RCC 7860 (cell line): ENCODE results near the gene ST7.

Experiments
- DNase-seq: peaks from one replicate; pipeline ENCODE4 v3.0.0-alpha.2; 2015; ENCODE audit warnings: low spot score
- FAIRE-seq: peaks from 2 replicates; lab custom pipeline; 2012; peaks lifted over from hg19 to GRCh38; lab: Jason Lieb, UNC

ST7 gene

DNA sequence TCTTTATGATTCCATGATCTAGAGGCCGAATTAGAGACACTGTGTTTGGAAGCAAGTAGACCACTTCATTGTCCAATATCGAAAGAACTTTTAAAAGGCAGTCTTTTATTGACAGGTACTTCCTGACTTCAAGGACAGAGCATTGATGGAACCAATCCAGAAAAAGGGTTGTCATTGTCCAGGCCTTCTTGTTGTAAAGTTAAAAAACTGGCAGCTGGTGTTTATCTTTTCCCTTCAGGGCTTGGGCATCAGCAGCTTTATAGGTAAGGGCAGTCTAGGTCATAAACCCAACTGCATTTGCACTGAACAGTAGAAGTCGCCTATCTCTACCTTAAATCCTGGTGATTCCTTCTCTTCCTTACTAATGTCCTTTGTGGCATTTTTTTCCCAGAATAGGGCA, 95.6 kb downstream of the ST7 start:
- FAIRE-seq (no peak), DNase-seq (no peak)

DNA sequence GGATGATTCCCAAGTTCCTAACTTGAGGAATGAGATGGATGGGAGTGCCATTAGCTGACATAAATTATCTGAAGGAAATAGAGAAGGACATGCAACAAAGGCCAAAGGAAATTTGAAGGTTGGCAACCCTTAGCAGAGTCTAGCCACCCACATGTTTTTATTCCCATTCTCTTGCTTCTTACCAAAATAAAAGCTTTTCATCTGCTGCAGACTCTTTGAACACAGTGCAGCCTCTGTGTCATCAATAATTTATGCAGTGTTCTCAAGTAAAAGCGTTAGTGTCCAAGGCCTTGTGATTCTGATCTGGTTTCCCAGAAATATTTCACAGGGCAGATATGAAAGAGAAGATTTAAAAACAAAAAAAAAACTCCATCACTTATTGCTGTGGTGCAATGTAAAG, 98.5 kb downstream of the ST7 start:
- no peak for DNase-seq

DNA sequence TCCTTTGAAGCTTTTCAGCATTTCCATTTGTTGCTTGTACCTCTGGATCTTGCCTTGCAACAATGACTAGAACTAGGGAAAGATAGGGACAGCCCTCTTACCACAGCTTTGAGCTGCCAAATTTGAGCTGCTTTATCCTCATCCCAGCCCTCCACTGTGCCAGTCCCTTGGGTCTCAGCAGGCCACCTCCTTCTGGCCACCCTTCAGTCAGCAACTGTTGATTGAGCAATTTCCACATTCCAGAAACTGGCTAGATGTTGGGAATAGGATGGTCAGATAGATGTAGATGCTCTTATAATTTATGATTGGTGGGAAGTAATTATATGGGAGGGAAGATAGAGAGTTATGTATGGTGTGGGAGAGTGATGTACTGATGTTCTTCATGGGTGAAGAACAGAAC, 100.1 kb downstream of the ST7 start:
- no peak for FAIRE-seq

More for the DNA sequence above, 98.5 kb downstream of the ST7 start:
- no peak for FAIRE-seq

DNA sequence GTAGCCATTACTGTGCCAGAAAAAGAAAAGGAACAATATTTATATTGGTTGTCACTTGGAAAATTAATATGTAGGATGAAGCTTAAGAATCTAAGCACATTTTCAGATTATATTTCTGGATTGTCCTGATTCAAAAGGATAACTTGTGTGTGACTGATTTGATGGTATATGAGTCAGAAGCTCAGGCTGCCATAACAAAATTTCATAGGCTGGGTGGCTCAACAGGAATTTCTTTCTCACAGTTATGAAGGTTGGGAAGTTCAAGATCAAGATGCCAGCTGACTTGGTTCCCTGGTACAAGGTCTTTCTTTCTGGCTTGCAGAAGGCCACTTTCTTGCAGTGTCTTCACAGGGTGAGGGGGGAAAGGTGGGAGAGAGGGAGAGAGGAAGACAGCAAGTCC, 108.5 kb downstream of the ST7 start:
- FAIRE-seq: peak; percentile 52
- DNase-seq: peak; percentile 24

More for the DNA sequence above, 100.1 kb downstream of the ST7 start:
- DNase-seq: no peak

DNA sequence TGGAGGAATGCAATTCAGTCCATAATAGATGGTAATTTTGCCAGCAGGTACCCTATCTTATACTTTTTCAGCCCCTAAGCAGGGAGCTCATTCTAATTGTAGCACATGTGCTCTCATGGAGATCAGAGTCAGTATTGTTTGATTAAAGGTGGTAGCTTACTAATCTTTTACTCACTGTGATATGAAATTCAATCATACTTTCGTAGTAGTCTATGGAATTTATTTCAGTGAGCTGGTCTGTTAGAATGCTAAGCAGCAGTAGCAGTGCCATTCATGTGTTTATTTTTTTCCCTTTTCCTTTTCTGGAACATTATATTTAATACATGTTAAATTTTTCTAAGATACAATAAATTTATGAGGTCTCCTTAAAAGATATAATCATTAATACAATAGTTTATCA, 109.0 kb downstream of the ST7 start:
- DNase-seq: no peak
- FAIRE-seq: no peak

DNA sequence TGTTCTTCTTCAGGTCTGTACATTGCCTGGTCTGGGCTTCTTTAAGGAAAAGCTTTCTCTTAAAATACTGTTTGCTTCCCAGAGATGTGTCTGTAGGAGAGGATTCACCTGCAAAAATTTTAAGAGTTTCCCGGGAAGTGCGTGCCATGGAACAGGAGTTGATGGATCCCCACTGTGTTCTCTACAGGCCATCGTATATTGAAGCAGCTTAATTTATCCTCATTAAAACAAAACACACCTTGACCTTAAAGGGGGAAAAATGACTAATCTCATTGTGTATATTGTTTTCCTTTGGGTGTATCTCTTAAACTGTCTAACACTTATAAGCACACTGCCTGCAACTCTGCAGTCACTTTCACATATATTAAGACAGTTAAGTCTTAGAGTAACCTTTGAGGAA, 111.4 kb downstream of the ST7 start:
- no peak for FAIRE-seq

DNA sequence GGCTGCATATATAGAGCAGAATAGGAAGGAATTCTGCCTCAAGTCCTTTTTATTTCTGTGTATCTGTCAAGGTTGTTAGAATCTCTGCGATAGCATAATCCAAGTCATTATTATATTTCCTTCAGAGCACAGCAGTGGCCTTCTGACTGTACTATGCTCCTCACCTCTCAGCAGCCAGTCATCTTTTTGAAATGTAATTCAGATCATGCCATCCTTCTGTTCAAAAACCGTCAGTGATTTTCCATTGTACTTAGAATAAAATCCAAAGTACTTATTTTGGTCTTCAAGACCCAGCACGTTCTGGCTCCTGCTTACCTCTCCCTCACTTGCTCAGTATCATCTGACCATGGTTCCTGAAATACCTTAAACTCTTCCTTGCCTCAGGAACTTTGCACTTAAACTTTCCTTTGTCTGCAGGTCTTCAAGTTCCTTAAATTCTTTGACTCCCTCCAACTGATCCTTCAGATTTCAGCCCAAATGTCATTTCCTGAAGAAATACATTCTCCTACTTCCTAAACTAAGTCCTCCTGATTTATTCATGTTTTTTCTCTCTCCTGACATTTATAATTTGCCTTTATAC, 112.4 kb downstream of the ST7 start:
- FAIRE-seq (no peak), DNase-seq (no peak)

More for the DNA sequence above, 111.4 kb downstream of the ST7 start:
- no peak for DNase-seq

DNA sequence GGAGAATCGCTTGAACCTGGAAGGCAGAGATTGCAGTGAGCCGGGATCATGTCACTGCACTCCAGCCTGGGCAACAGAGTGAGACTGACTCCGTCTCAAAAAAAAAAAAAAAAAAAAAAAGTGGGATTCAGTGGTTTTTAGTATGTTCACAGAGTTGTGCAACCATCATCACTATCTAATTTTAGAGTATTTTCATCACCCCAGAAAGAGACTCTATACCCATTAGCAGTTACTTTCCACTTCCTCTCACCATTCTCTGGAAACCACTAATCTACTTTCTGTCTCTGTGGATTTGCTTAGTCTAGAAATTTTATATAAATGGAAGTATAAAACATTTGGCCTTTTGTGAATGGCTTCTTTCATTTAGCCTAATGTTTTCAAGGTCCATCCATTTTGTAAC, 113.4 kb downstream of the ST7 start:
- no peak for FAIRE-seq
- no peak for DNase-seq

DNA sequence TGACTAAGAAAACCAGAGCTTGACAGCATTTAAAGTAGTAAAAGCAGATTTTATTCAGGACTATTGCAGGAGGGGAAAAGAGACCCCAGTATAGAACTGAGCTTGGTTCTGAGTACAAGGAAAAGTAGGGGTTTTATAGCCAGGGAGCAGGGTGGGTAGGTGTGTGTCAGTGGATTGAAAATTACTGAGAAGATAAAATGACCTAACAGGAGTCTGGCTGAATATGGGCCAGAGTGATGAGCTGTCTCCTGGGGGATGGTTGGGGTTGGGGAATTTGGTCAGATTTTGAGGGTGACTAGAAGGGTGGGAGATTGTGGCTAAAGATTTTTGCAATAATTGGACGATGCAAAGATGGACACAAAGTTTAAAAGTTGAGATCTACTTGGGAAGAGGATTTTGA, 114.0 kb downstream of the ST7 start:
- FAIRE-seq (no peak), DNase-seq (no peak)

DNA sequence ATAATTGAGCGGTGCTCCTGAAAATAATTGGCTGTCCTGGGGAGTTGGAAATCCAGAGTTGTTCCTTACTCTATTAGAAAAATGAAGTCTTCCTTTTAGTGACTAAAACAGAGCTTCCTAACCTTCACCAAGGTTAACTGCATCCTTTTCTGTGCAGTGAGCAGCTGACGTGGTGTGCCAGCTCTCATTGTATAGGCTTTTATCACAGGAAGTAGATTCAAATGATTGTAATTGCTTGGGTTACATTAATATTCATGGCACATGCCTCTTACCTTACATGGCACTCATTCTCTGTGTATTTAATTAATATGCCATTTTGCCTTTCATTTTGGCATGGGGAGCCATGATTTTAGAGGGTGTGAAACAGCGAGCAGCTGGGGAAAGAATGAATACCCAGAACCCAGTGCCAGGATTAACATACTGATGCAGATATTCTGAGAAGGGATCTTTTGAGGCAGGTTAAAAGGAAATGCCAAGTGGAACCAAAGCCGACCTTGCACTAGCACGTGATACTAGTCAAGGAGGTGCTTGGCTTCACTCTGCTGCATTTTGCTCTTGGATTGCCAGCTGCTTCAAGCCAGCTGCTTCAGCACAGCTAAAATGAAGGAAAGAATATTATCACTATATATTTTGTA, 115.3 kb downstream of the ST7 start:
- no peak for FAIRE-seq
- DNase-seq: no peak

DNA sequence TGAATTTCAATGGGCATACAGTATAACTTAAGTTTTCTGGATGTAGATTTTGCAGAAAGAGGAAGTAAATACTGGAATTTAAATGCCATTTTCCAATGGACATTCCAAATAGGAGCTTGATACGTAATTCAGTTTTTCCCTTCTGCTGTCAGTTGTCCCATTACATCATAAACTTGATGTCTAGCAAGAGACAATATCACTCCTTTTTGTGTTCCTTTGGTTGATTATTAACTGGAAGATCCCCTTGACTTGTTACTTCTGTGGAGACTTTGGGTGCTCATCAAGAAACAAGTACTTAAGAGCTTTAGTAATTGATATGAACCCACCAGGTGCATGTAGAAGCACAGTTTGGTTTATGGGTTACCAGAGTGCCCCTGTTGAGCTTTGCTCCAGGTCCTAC, 116.1 kb downstream of the ST7 start:
- FAIRE-seq (no peak), DNase-seq (no peak)

DNA sequence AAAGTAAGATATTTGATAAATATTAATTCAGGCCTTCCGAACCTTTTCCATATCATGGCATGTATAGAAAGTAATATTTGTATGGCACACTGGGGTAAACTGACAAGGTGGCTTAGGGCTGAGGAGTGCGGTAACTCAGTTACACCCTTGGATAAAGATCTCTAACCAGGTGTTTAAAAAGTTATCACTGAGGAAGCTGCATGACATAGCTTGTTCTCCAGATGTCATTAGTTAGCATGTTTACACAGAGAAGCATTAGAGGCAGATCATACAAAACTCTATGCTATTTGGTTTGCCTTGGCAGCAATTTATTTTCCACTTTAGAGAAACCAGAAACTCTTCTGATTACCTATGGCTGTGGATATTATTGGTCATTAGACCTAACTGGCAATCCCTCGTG, 118.2 kb downstream of the ST7 start:
- FAIRE-seq: no peak
- DNase-seq: no peak

DNA sequence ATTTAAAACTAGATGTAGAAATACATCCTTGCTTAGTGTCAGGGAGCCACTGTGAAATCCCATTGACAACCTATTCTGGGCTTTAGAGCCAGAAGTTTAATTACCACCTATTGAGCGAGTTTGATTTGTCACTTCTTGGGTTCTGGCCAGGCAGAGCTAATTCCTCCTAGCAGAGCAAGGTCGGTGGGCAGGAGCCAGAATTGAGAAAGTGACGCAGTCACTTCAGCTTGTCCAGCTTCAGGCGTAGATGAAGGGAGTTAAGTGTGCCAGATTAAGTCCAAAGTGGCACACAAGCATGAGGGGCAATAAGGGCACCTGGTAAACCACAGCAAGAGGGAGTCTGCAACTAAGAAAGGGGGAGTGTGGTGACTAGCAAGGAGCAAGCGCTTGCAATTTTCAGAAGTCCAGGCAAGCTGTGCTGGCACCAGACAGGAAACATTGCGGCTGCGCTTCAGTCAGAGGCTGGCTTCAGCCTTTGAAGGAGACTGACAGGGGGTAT, 119.4 kb downstream of the ST7 start:
- DNase-seq (no peak), FAIRE-seq (no peak)

DNA sequence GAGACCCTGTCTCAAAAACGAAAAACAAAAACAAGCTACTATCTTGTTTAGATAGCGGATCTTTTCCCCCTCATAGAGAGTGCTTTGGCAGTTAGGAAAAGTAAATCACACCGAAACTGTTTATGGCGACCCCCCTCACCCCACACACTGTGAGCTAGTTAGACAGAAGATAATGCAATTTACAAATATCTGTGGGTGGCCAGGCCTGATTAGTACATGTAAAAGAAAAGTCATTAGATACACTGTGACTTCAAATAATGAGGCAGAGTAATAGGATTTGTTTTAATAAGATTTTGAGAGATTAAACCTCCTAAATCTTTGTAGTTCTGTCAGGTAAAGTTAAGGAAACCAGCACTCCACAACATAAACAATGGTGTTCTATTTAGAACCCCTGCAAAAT, 121.1 kb downstream of the ST7 start:
- no peak for FAIRE-seq
- DNase-seq: no peak

DNA sequence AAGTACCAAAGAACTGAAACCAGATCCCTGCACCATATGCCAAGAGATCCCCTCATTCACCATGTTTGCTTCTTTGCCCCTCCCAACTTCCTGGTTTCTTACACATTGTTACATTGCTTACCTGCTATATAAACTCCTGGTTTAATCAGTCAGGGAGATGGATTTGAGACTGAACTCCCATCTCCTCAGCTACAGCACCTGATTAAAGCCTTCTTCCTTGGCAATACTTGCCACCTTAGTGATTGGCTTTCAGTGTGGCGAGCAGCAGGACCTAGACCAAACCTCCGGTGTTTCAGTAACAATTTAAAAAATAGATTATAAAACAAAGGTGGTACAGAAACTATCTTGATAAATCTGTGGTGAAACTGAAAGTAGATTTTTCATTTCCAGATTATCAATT, 122.6 kb downstream of the ST7 start:
- DNase-seq (no peak), FAIRE-seq (no peak)

DNA sequence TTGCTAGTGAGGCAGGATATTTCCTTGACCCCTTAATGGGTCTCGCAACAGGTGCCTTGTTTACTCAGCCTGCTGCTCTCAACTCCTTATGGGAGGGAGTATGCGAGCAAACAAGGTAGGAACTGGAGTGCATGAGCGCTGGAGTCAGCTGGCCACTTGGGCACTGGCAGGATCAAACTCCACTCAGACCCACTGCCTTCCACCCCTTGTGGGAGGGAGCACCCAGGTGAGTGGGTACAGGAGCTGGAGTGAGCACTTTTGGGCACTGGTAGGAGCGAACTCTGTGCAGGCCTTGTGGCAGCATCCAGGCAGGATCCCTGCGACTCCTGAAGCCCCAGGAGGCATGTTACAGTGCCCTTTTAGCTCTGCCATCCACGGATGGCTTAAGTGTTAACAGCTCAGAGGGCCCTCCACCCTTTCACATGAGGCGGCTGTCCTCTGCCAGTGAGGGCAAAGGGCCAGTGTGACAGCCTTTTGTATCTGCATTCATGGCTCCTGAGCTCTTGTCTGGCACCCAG, 123.2 kb downstream of the ST7 start:
- DNase-seq: no peak

DNA sequence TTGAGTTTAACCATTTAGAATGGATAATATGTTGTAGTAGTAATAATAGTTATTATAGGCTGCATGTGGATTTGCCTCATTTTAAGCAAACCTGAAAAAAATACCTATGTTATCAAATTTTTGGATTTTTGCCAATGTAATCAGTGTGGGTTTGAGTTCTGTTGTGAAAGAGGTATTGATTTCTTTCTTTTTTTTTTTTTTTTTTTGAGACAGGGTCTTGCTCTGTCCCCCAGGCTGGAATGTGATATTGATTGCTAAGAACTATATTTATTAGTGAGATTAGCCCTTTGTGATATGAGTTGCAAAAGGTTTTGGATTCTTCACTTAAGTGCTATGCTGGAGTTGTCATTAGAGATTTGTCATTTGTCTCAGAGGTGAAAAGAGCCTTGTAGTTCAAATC, 124.4 kb downstream of the ST7 start:
- DNase-seq (no peak), FAIRE-seq (no peak)

More for the DNA sequence above, 123.2 kb downstream of the ST7 start:
- FAIRE-seq: no peak

DNA sequence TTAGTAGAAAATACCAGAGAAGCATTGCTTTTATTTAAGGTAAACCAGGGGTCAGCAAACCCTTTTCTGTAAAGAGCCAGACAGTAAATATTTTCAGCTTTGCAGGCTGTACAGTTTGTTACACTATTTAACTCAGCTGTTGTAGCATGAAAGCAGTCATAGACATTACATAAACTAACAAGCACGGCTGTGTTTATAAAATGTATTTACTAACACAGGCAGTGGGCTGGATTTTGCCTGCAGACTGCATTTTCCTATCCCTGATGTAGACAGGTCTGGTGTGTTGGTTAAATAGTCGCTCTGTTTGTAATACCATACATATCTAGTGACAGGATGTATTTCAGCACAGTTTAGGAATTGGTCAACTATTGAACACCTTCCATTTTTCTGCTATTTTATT, 129.3 kb downstream of the ST7 start:
- FAIRE-seq: no peak
- no peak for DNase-seq

DNA sequence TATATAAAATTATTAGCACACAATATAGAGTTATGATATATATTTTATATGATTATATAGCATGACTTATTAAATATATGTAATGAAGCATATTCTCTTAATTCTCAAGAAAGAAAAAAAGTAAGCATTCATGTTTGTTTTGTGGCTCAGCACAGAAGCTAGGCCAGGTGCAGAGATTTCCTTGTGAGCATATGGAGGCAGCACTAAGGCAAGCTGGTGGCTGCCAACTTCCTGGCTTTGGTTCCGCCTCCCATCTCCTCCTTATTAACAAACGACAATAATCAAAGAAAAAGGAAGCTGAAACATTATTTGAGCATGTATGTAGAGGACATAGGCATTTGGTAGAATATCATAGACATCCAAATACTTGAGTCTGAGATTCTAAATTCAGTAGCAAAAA, 130.3 kb downstream of the ST7 start:
- DNase-seq (no peak), FAIRE-seq (no peak)

DNA sequence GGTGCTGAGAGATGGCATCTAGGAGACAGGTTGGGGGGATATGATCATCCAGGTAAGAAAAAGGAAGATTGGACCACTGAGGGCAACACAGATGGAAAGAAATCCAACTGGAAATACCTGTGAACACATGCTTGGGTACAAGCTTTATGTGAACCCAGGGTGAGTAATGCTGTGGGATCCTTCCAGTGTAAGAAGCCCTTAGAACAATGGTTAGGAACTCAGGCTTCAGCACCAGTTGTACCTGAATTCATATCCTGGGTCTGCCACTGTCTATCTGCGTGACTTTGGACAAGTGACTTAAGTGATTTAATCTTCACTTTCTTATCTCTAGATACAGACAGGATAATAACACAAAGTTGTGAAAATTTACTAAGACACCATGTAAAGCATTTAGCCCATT, 131.0 kb downstream of the ST7 start:
- no peak for FAIRE-seq
- DNase-seq: no peak

DNA sequence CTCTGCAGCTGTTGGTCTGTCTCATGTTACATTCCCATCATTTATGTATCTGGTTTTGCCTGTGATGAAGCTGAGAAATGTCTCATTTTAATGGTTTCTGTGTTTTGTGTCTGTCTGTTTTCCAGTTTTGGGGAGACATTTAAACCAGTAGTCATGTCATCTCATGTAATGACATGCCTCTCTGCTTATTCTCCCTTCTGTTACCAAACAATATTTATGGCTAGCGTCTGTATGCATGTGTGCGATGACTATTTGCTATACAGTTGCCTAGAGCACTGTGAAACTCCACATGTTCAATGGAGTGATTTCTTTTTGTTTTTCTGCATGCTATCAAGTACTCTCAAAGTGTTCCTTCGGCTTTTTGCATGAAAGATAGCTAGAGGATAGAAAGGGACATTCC, 132.0 kb downstream of the ST7 start:
- FAIRE-seq: no peak

DNA sequence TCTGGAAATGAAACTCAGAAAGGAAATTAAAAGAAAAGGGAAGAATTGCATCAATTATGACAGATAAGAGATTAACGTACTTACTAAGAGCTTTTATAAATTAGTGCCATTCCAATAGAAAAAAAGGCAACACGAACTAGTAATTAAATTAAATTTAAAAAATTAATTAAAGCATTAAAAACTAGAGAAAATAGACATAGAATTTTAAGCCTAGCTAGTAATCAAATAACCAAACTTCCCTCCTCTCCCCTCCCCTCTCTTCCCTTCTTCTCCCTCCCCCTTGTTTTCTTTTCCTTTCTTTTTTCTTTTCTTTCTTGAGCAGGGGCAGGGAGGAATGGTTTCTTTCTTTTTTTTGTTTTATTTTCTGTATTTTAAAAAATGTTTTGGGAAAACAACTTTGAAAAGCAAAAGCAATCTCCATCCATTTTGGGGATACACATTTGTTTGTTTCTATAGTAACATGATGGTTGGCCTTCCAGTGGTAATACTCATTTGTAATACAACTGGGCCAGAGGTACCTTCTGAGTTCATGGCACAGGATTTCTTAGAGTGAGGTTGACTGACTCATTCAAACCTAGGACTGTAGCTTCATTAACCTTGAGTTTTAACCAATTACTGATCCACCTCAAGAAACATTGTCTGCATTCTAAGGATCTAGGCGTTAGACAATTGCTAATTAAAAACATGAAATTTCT, 132.6 kb downstream of the ST7 start:
- peak; percentile 51 for FAIRE-seq
- DNase-seq: peak; percentile 50

More for the DNA sequence above, 132.0 kb downstream of the ST7 start:
- DNase-seq: no peak
